Osteocyte (in vitro differentiated cells): ENCODE data around the gene TIMM23. TPM values are rescaled to one million over a fixed set of nuclear protein-coding genes. Genes with fewer than 3 reads are reported as not detected.
"Not testable (repeated sequence)": the region's sequence is repeated elsewhere in the genome, so short reads cannot be mapped to it uniquely, and the experiment has no call there.

Source experiments
- DNase-seq: peaks from one replicate; pipeline ENCODE4 v3.0.0; 2021; ENCODE audit warnings: mixed read lengths; ENCODE audit not compliant: unreplicated experiment; ENCODE audit errors: extremely low spot score
- H3K27ac Mint-ChIP-seq: one replicate; pipeline ENCODE4 v1.8.0; 2021; ENCODE audit warnings: mild to moderate bottlenecking, mixed read lengths; ENCODE audit not compliant: unreplicated experiment
- H3K27me3 Mint-ChIP-seq: one replicate; pipeline ENCODE4 v1.8.0; 2021; ENCODE audit warnings: mixed read lengths; ENCODE audit not compliant: unreplicated experiment
- H3K36me3 Mint-ChIP-seq: one replicate; pipeline ENCODE4 v1.8.0; 2021; ENCODE audit warnings: mixed read lengths; ENCODE audit not compliant: unreplicated experiment
- H3K4me1 Mint-ChIP-seq: one replicate; pipeline ENCODE4 v1.8.0; 2021; ENCODE audit warnings: mixed read lengths; ENCODE audit not compliant: unreplicated experiment
- H3K4me3 Mint-ChIP-seq: one replicate; pipeline ENCODE4 v1.8.0; 2021; ENCODE audit warnings: mild to moderate bottlenecking, moderate library complexity, mixed read lengths; ENCODE audit not compliant: unreplicated experiment
- H3K9me3 Mint-ChIP-seq: one replicate; pipeline ENCODE4 v1.8.0; 2021; ENCODE audit warnings: mixed read lengths; ENCODE audit not compliant: unreplicated experiment
- CTCF ChIP-seq: fragments of 200-600 bp; sonication (generic); IDR thresholded peaks from 2 replicates; pipeline ENCODE4 v1.5.0; 2021; ENCODE audit warnings: antibody characterized with exemption, mild to moderate bottlenecking, moderate library complexity
- total RNA-seq: library from RNA; stranded (reverse); gene quantifications from 2 replicates; pipeline ENCODE4 v1.2.1, GENCODE V29; 2021

Gene TIMM23
- total RNA-seq, 1 donor from 2014 or later = 61.1 TPM

- H3K27me3 Mint-ChIP-seq = peaks cover 16% of the 10 kb centered on the region
- H3K9me3 Mint-ChIP-seq = no peaks in the 10 kb centered on the region
- no peak overlapping the region for H3K27ac Mint-ChIP-seq
- H3K36me3 Mint-ChIP-seq = no peaks in the 10 kb centered on the region
- no peak overlapping the region for H3K4me3 Mint-ChIP-seq
- H3K4me1 Mint-ChIP-seq = peaks cover 2% of the 10 kb centered on the region
- TF ChIP-seq CTCF = no peak
- DNase-seq = no peak
Observed at GRCh38 chr10:46037107-46037825, 65.0 kb downstream of the TIMM23 start.

- H3K36me3 Mint-ChIP-seq = no peaks in the 10 kb centered on the region
- H3K9me3 Mint-ChIP-seq = no peaks in the 10 kb centered on the region
- H3K4me1 Mint-ChIP-seq = no peaks in the 10 kb centered on the region
- H3K4me3 Mint-ChIP-seq = no peak overlapping the region
- no peak for TF ChIP-seq CTCF
- peaks cover 27% of the 10 kb centered on the region for H3K27me3 Mint-ChIP-seq
- DNase-seq = no peak
- no peak overlapping the region for H3K27ac Mint-ChIP-seq
Observed at GRCh38 chr10:46040004-46040403, 67.7 kb downstream of the TIMM23 start.

- no peaks in the 10 kb centered on the region for H3K9me3 Mint-ChIP-seq
- TF ChIP-seq CTCF = no peak
Observed at GRCh38 chr10:46042527-46042926, 70.2 kb downstream of the TIMM23 start.

GRCh38 chr10:46046261-46046660, 74.0 kb downstream of the TIMM23 start, which contains the start of gene MSMB:
Gene MSMB, minus strand, starts transcription at chr10:46046269. Its CDS starts 32 bp downstream, at chr10:46046237.
- peaks cover 34% of the 10 kb centered on the region for H3K27me3 Mint-ChIP-seq
- no peak within 1 kb of the TSS for H3K4me3 Mint-ChIP-seq
- no peak for TF ChIP-seq CTCF
- H3K4me1 Mint-ChIP-seq = no peaks in the 10 kb centered on the region
- H3K36me3 Mint-ChIP-seq = no peaks in the 10 kb centered on the region
- H3K27ac Mint-ChIP-seq = no peak within 1 kb of the TSS
- no peak for DNase-seq
- no peaks in the 10 kb centered on the region for H3K9me3 Mint-ChIP-seq

More at GRCh38 chr10:46042527-46042926, 70.2 kb downstream of the TIMM23 start:
- H3K27me3 Mint-ChIP-seq = peaks cover 40% of the 10 kb centered on the region
- no peaks in the 10 kb centered on the region for H3K4me1 Mint-ChIP-seq
- no peak overlapping the region for H3K4me3 Mint-ChIP-seq
- no peak overlapping the region for H3K27ac Mint-ChIP-seq
- no peak for DNase-seq
- H3K36me3 Mint-ChIP-seq = no peaks in the 10 kb centered on the region

GRCh38 chr10:46048152-46048551, 75.9 kb downstream of the TIMM23 start:
- no peak for DNase-seq
- no peak overlapping the region for H3K27ac Mint-ChIP-seq
- H3K4me3 Mint-ChIP-seq = no peak overlapping the region
- no peaks in the 10 kb centered on the region for H3K9me3 Mint-ChIP-seq
- no peaks in the 10 kb centered on the region for H3K4me1 Mint-ChIP-seq
- H3K36me3 Mint-ChIP-seq = no peaks in the 10 kb centered on the region
- peaks cover 21% of the 10 kb centered on the region for H3K27me3 Mint-ChIP-seq
- no peak for TF ChIP-seq CTCF

- not testable (repeated sequence) for H3K4me1 Mint-ChIP-seq, H3K9me3 Mint-ChIP-seq
Observed at GRCh38 chr10:46049497-46049831, 77.2 kb downstream of the TIMM23 start.

More at GRCh38 chr10:46049497-46049831, 77.2 kb downstream of the TIMM23 start:
- not testable (repeated sequence) for DNase-seq, H3K27ac Mint-ChIP-seq, H3K36me3 Mint-ChIP-seq, H3K4me3 Mint-ChIP-seq
- H3K27me3 Mint-ChIP-seq = peaks cover 20% of the 10 kb centered on the region
